Neuron (in vitro differentiated cells): ENCODE measurements around the gene RSKR.
A peak's percentile ranks its signal among the peaks of the same experiment; 100 is the strongest.
"Not testable (repeated sequence)": the region's sequence is repeated elsewhere in the genome, so short reads cannot be mapped to it uniquely, and the experiment has no call there.

ENCODE experiments used
- H2AFZ ChIP-seq: one replicate; pipeline ENCODE4 v1.6.1; 2013; ENCODE audit warnings: low read depth, mild to moderate bottlenecking, inconsistent platforms, low read length, moderate library complexity
- H3K27me3 ChIP-seq: one replicate; pipeline ENCODE4 v1.6.1; 2013; ENCODE audit warnings: low read length; ENCODE audit not compliant: insufficient read depth
- H3K36me3 ChIP-seq: one replicate; pipeline ENCODE4 v1.6.1; 2013; ENCODE audit warnings: low read length; ENCODE audit not compliant: insufficient read depth
- H3K4me1 ChIP-seq: one replicate; pipeline ENCODE4 v1.6.1; 2013; ENCODE audit warnings: low read length; ENCODE audit not compliant: insufficient read depth
- H3K4me3 ChIP-seq: 2 replicates; pipeline ENCODE4 v1.5.1; 2013; ENCODE audit warnings: mild to moderate bottlenecking, low read length, moderate library complexity
- H3K9me3 ChIP-seq: one replicate; pipeline ENCODE4 v1.6.1; 2013; ENCODE audit warnings: low read length

Gene RSKR

GRCh38 chr17:28615260-28615940 lies 1.4 kb upstream of the RSKR start:
- Histone ChIP-seq H3K4me3 (no peak overlapping the region), H3K27me3 (no peaks in the 10 kb centered on the region), H3K4me1 (no peaks in the 10 kb centered on the region), H2AFZ (no peak overlapping the region), H3K36me3 (peaks cover 95% of the 10 kb centered on the region), H3K9me3 (no peaks in the 10 kb centered on the region)

GRCh38 chr17:28612936-28613872 lies 781 bp downstream of the RSKR start:
- H3K4me1 ChIP-seq: no peaks in the 10 kb centered on the region
- H3K4me3 ChIP-seq: no peak overlapping the region
- no peak overlapping the region for H2AFZ ChIP-seq
- H3K9me3 ChIP-seq: no peaks in the 10 kb centered on the region
- H3K27me3 ChIP-seq: no peaks in the 10 kb centered on the region
- peaks cover 84% of the 10 kb centered on the region for H3K36me3 ChIP-seq

GRCh38 chr17:28612531-28612930 lies 1.5 kb downstream of the RSKR start:
- H3K36me3 ChIP-seq: peaks cover 80% of the 10 kb centered on the region
- H3K27me3 ChIP-seq: no peaks in the 10 kb centered on the region
- H2AFZ ChIP-seq: no peak overlapping the region
- no peaks in the 10 kb centered on the region for H3K4me1 ChIP-seq
- no peaks in the 10 kb centered on the region for H3K9me3 ChIP-seq
- H3K4me3 ChIP-seq: no peak overlapping the region

GRCh38 chr17:28610376-28610775 lies 3.6 kb downstream of the RSKR start:
- Histone ChIP-seq H2AFZ (no peak overlapping the region), H3K27me3 (no peaks in the 10 kb centered on the region), H3K4me3 (no peak overlapping the region), H3K4me1 (no peaks in the 10 kb centered on the region), H3K36me3 (peaks cover 61% of the 10 kb centered on the region), H3K9me3 (no peaks in the 10 kb centered on the region)

- not testable (repeated sequence) for H3K4me3 ChIP-seq, H3K4me1 ChIP-seq, H2AFZ ChIP-seq, H3K27me3 ChIP-seq, H3K36me3 ChIP-seq, H3K9me3 ChIP-seq
These were observed 10.0 kb downstream of the RSKR start for GRCh38 chr17:28604031-28604430.

- peak overlapping the region; percentile 83 for H2AFZ ChIP-seq
- H3K9me3 ChIP-seq: no peaks in the 10 kb centered on the region
- no peaks in the 10 kb centered on the region for H3K27me3 ChIP-seq
- peak overlapping the region; percentile 89 for H3K4me3 ChIP-seq
- H3K4me1 ChIP-seq: peaks cover 15% of the 10 kb centered on the region
- peaks cover 10% of the 10 kb centered on the region for H3K36me3 ChIP-seq
These were observed 14.4 kb downstream of the RSKR start for GRCh38 chr17:28599311-28600184.

- Histone ChIP-seq H2AFZ (peak within 1 kb of the TSS; percentile 83), H3K4me1 (peaks cover 15% of the 10 kb centered on the region), H3K9me3 (no peaks in the 10 kb centered on the region), H3K4me3 (peak within 1 kb of the TSS; percentile 89), H3K36me3 (peaks cover 12% of the 10 kb centered on the region), H3K27me3 (no peaks in the 10 kb centered on the region)
These were observed 15.1 kb downstream of the RSKR start, which contains the start of gene SPAG5 for GRCh38 chr17:28598799-28599310. Gene SPAG5 (minus strand): TSS chr17:28599025. CDS start chr17:28598946, 79 bp downstream.

- Histone ChIP-seq H3K9me3 (no peaks in the 10 kb centered on the region), H2AFZ (peak overlapping the region; percentile 83), H3K4me1 (peaks cover 15% of the 10 kb centered on the region), H3K4me3 (peak overlapping the region; percentile 89), H3K27me3 (no peaks in the 10 kb centered on the region), H3K36me3 (peaks cover 12% of the 10 kb centered on the region)
These were observed 15.6 kb downstream of the RSKR start for GRCh38 chr17:28598389-28598788.

GRCh38 chr17:28597606-28598383 lies 16.2 kb downstream of the RSKR start:
- Histone ChIP-seq H3K4me3 (peak overlapping the region; percentile 89), H3K9me3 (no peaks in the 10 kb centered on the region), H3K4me1 (peaks cover 15% of the 10 kb centered on the region), H3K36me3 (peaks cover 18% of the 10 kb centered on the region), H2AFZ (peak overlapping the region; percentile 83), H3K27me3 (no peaks in the 10 kb centered on the region)

GRCh38 chr17:28592260-28592659 lies 21.7 kb downstream of the RSKR start:
- peaks cover 58% of the 10 kb centered on the region for H3K36me3 ChIP-seq
- H3K9me3 ChIP-seq: no peaks in the 10 kb centered on the region
- no peaks in the 10 kb centered on the region for H3K27me3 ChIP-seq
- no peak overlapping the region for H3K4me3 ChIP-seq
- H2AFZ ChIP-seq: no peak overlapping the region
- H3K4me1 ChIP-seq: no peaks in the 10 kb centered on the region

- Histone ChIP-seq H2AFZ (no peak overlapping the region), H3K4me3 (no peak overlapping the region), H3K4me1 (no peaks in the 10 kb centered on the region), H3K9me3 (no peaks in the 10 kb centered on the region), H3K27me3 (no peaks in the 10 kb centered on the region), H3K36me3 (peaks cover 77% of the 10 kb centered on the region)
These were observed 28.1 kb downstream of the RSKR start for GRCh38 chr17:28585851-28586250.

GRCh38 chr17:28584434-28584833 lies 29.6 kb downstream of the RSKR start:
- H3K27me3 ChIP-seq: no peaks in the 10 kb centered on the region
- H3K4me3 ChIP-seq: no peak overlapping the region
- no peak overlapping the region for H2AFZ ChIP-seq
- no peaks in the 10 kb centered on the region for H3K4me1 ChIP-seq
- peaks cover 80% of the 10 kb centered on the region for H3K36me3 ChIP-seq
- H3K9me3 ChIP-seq: no peaks in the 10 kb centered on the region
